Neutrophil (primary cell): ENCODE results near the gene GBX1.

Source experiments
- H3K27ac ChIP-seq: fragments of 200-600 bp; sonication (generic); 2 replicates; pipeline ENCODE4 v1.5.1; 2016; ENCODE audit warnings: mild to moderate bottlenecking, moderate library complexity
- H3K27me3 ChIP-seq: fragments of 200-600 bp; sonication (generic); 2 replicates; pipeline ENCODE4 v1.6.0; 2016; ENCODE audit warnings: mild to moderate bottlenecking
- H3K36me3 ChIP-seq: fragments of 200-600 bp; sonication (generic); 2 replicates; pipeline ENCODE4 v1.5.1; 2017
- H3K4me1 ChIP-seq, 2 experiments: fragments of 200-600 bp in 1 of 2; sonication (generic) in 1 of 2; 1 replicate in 1 of 2; 2 replicates in 1 of 2; pipeline versions ENCODE4 v1.5.1 to v1.6.1; 2013 to 2016; ENCODE audit warnings: low read depth in 1 of 2, low read length in 1 of 2, mild to moderate bottlenecking in 1 of 2, moderate library complexity in 1 of 2; ENCODE audit not compliant: control insufficient read depth in 1 of 2, insufficient read depth in 1 of 2
- H3K4me3 ChIP-seq, 2 experiments: fragments of 200-600 bp in 1 of 2; sonication (generic) in 1 of 2; 1 replicate in 1 of 2; 2 replicates in 1 of 2; pipeline ENCODE4 v1.5.1; 2013 to 2016; ENCODE audit warnings: low read depth in 1 of 2, low read length in 1 of 2, mild to moderate bottlenecking in 1 of 2, moderate library complexity in 1 of 2
- H3K9me3 ChIP-seq: fragments of 200-600 bp; sonication (generic); 2 replicates; pipeline ENCODE4 v1.5.1; 2016
- TF ChIP-seq, protein P1 (sequence below): fragments of 200-600 bp; sonication (generic); IDR thresholded peaks from 2 replicates; pipeline ENCODE4 v1.5.1; 2016; ENCODE audit warnings: antibody characterized with exemption

Gene GBX1

GRCh38 chr7:151175047-151175792 lies 7.7 kb upstream of the GBX1 start:
- H3K27me3 ChIP-seq, result peaks cover 95% of the 10 kb centered on the region

DNA sequence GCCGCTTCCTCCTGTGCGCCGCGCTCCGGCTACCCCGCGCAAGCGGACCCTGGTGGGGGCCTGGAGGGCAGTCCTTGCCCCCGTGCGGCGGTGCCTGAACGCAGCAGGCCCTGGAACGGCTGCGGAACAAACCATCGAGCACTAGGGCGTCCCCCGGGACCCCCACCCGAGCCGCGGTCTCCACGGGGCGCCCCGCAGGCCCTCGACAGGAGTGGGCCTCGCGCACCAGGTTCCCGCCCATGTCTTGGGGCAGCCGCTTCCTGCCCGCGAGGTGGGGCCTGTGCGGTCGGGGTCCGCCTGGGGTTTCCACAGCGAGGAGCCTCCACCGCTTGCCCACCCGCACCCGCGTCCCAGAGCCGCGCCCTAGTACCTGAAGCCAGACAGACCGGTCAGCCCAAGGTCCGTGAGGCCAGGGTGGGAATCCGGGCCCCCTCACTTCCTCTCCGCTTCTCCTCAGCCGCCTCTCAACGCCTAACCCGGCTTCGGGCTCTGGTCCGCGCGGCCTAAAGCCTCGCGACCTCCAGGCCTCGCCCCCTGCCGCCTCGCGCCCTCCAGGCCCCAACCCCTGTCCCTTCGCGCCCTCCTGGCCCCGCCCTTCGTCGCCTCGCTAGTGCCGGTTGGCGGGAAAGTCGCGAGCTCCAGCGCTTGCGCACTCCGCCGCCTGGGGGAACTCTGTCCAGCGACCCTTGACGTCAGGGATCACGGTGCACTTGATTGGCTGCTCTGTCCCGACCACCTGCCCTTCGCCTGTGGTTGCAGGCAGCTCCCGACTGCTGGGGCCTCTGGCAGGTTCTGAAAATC lies 7.0 kb upstream of the GBX1 start:
- TF ChIP-seq, protein P1, sequence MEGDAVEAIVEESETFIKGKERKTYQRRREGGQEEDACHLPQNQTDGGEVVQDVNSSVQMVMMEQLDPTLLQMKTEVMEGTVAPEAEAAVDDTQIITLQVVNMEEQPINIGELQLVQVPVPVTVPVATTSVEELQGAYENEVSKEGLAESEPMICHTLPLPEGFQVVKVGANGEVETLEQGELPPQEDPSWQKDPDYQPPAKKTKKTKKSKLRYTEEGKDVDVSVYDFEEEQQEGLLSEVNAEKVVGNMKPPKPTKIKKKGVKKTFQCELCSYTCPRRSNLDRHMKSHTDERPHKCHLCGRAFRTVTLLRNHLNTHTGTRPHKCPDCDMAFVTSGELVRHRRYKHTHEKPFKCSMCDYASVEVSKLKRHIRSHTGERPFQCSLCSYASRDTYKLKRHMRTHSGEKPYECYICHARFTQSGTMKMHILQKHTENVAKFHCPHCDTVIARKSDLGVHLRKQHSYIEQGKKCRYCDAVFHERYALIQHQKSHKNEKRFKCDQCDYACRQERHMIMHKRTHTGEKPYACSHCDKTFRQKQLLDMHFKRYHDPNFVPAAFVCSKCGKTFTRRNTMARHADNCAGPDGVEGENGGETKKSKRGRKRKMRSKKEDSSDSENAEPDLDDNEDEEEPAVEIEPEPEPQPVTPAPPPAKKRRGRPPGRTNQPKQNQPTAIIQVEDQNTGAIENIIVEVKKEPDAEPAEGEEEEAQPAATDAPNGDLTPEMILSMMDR, result no peak
- H3K4me3 ChIP-seq, result no peak overlapping the region
- no peaks in the 10 kb centered on the region for H3K9me3 ChIP-seq
- no peaks in the 10 kb centered on the region for H3K4me1 ChIP-seq
- H3K36me3 ChIP-seq, result no peaks in the 10 kb centered on the region
- no peak overlapping the region for H3K27ac ChIP-seq
- H3K27me3 ChIP-seq, result peaks cover 99% of the 10 kb centered on the region

More at GRCh38 chr7:151175047-151175792, 7.7 kb upstream of the GBX1 start:
- Histone ChIP-seq H3K36me3 (no peaks in the 10 kb centered on the region), H3K9me3 (no peaks in the 10 kb centered on the region), H3K4me1 (no peaks in the 10 kb centered on the region), H3K4me3 (no peak overlapping the region), H3K27ac (no peak overlapping the region)
- TF ChIP-seq, protein P1, result no peak

DNA sequence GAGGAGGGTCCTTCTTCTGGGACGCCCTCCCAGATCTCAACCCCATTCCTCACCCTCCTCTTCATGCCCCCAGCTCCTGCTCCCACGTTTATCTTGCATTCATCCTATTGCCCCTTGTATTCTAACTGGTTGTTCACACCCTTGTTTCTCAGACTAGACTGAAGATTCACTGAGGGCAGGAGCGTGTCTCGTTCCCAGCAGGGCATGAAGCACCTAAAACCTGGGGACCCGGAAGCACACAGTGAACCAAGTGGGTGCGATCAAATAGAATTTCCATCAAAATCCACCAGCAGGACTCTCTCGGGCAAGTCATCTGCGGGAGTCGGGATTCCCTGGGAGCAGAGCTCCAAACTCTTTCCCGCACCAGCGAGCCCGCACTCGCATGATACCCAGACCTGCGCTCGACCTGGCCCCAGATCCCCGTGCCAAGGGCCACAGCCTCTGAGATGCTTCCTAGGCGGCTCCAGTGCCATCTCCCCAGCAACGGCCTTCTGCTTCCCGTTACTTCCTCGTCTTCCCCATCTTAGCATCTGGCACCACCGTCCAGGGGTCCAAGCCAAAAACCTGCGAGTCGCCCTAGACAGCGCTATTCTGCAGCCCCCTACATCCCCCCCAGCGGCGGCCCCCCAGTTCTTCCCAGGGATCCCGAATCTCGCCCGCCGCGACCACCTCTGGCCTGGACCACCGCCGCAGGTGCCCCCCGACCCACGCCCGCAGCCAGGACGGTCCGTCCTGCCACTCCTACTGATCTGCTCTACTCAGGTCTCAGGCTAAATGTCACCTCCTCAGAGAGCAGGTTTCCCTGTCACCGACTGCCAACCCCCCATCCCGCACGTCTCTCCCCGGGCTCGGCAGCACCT lies 6.1 kb upstream of the GBX1 start:
- Histone ChIP-seq H3K4me3 (no peak overlapping the region), H3K9me3 (no peaks in the 10 kb centered on the region), H3K36me3 (no peaks in the 10 kb centered on the region), H3K27ac (no peak overlapping the region), H3K4me1 (no peaks in the 10 kb centered on the region), H3K27me3 (peaks cover 99% of the 10 kb centered on the region)
- TF ChIP-seq, protein P1, result no peak

GRCh38 chr7:151172273-151173141 lies 5.0 kb upstream of the GBX1 start:
- Histone ChIP-seq H3K36me3 (no peaks in the 10 kb centered on the region), H3K27ac (no peak overlapping the region), H3K4me1 (peaks cover 0 to 8% of the 10 kb centered on the region in 2 experiments), H3K4me3 (no peak overlapping the region), H3K27me3 (peaks cover 99% of the 10 kb centered on the region), H3K9me3 (no peaks in the 10 kb centered on the region)
- TF ChIP-seq, protein P1, result peak; percentile 100
